Measurements from ENCODE around the gene ATP12A. TPM values are rescaled to one million over a fixed set of nuclear protein-coding genes. Genes with fewer than 3 reads are reported as not detected.
"Not testable (repeated sequence)": the region's sequence is repeated elsewhere in the genome, so short reads cannot be mapped to it uniquely, and the experiment has no call there.

The ATP12A gene
- total RNA-seq, 2 experiments from 2014 or later, result 0.07 to 0.10 TPM

- peaks cover 3% of the 10 kb centered on the region for H3K27me3 Mint-ChIP-seq
- H3K36me3 Mint-ChIP-seq, result no peaks in the 10 kb centered on the region
- H3K4me1 Mint-ChIP-seq (ENCODE audit: low read depth), result no peaks in the 10 kb centered on the region
- ChIA-PET POLR2A (interaction anchor here (0.6 kb wide), 1 partner anchor 46 kb away, joined by 3 read pairs; no protein-coding TSS in a partner anchor), CTCF (no interaction called here)
- H3K27ac Mint-ChIP-seq, result no peak overlapping the region
- H3K4me3 Mint-ChIP-seq, result no peak overlapping the region
- H3K9me3 Mint-ChIP-seq, result no peaks in the 10 kb centered on the region
- intact Hi-C loops (cut with micrococcal nuclease), result no loop called here
- DNase-seq, result no peak
These were observed 38.9 kb downstream of the ATP12A start for GRCh38 chr13:24719139-24719538.

GRCh38 chr13:24723206-24723605, 43.0 kb downstream of the ATP12A start:
- Mint-ChIP-seq H3K4me1 (ENCODE audit: low read depth) (no peaks in the 10 kb centered on the region), H3K36me3 (no peaks in the 10 kb centered on the region), H3K9me3 (no peaks in the 10 kb centered on the region), H3K27ac (no peak overlapping the region), H3K27me3 (peaks cover 4% of the 10 kb centered on the region), H3K4me3 (no peak overlapping the region)
- CTCF ChIA-PET, result interaction anchor here (2.0 kb wide), 1 partner anchor 29 kb away, joined by 23 read pairs; no protein-coding TSS in a partner anchor
- intact Hi-C loops (cut with micrococcal nuclease), result no loop called here
- POLR2A ChIA-PET, result no interaction called here
- no peak for DNase-seq

- ChIA-PET CTCF (interaction anchor here (1.2 to 4.3 kb wide), 3 partner anchors 32 to 119 kb away, joined by 3 to 74 read pairs (median 21); no protein-coding TSS in a partner anchor), POLR2A (no interaction called here)
- Mint-ChIP-seq H3K4me3 (no peak overlapping the region), H3K27me3 (peaks cover 6% of the 10 kb centered on the region), H3K36me3 (no peaks in the 10 kb centered on the region), H3K27ac (no peak overlapping the region), H3K9me3 (no peaks in the 10 kb centered on the region), H3K4me1 (ENCODE audit: low read depth) (no peaks in the 10 kb centered on the region)
- no peak for DNase-seq
- intact Hi-C loops (cut with micrococcal nuclease), result no loop called here
These were observed 44.5 kb downstream of the ATP12A start for GRCh38 chr13:24724714-24725113.

GRCh38 chr13:24725379-24725778, 45.2 kb downstream of the ATP12A start:
- POLR2A ChIA-PET, result interaction anchor here (0.6 kb wide), 1 partner anchor 48 kb away, joined by 3 read pairs; no protein-coding TSS in a partner anchor
- intact Hi-C loops (cut with micrococcal nuclease), result no loop called here
- Mint-ChIP-seq H3K4me1 (ENCODE audit: low read depth) (no peaks in the 10 kb centered on the region), H3K27ac (no peak overlapping the region), H3K36me3 (no peaks in the 10 kb centered on the region), H3K27me3 (peaks cover 6% of the 10 kb centered on the region), H3K9me3 (no peaks in the 10 kb centered on the region), H3K4me3 (no peak overlapping the region)
- DNase-seq, result no peak
- CTCF ChIA-PET, result interaction anchor here (1.2 to 4.3 kb wide), 4 partner anchors 33 to 120 kb away, joined by 3 to 74 read pairs (median 14); no protein-coding TSS in a partner anchor

GRCh38 chr13:24727731-24728601, 47.8 kb downstream of the ATP12A start:
- no peaks in the 10 kb centered on the region for H3K4me1 Mint-ChIP-seq (ENCODE audit: low read depth)
- H3K36me3 Mint-ChIP-seq, result no peaks in the 10 kb centered on the region
- intact Hi-C loops (cut with micrococcal nuclease), result loop anchor here (1.0 to 2.0 kb wide), 6 partner anchors 19 to 147 kb away; no protein-coding TSS in a partner anchor
- peak; percentile 75 for DNase-seq
- ChIA-PET CTCF (interaction anchor here (0.6 to 4.3 kb wide), 28 partner anchors 11 to 474 kb away, joined by 3 to 74 read pairs (median 4); no protein-coding TSS in a partner anchor), POLR2A (interaction anchor here (1.0 kb wide), 1 partner anchor 45 kb away, joined by 5 read pairs; no protein-coding TSS in a partner anchor)
- H3K4me3 Mint-ChIP-seq, result no peak overlapping the region
- peaks cover 6% of the 10 kb centered on the region for H3K9me3 Mint-ChIP-seq
- no peak overlapping the region for H3K27ac Mint-ChIP-seq
- H3K27me3 Mint-ChIP-seq, result peaks cover 6% of the 10 kb centered on the region

GRCh38 chr13:24730873-24731567, 50.8 kb downstream of the ATP12A start:
- H3K9me3 Mint-ChIP-seq; H3K27ac Mint-ChIP-seq; H3K4me1 Mint-ChIP-seq (ENCODE audit: low read depth); DNase-seq; intact Hi-C loops (cut with micrococcal nuclease); H3K36me3 Mint-ChIP-seq; H3K27me3 Mint-ChIP-seq; H3K4me3 Mint-ChIP-seq: not testable (repeated sequence)
- ChIA-PET CTCF (interaction anchor here (0.8 to 2.9 kb wide), 2 partner anchors 28 to 38 kb away, joined by 4 to 32 read pairs; no protein-coding TSS in a partner anchor), POLR2A (interaction anchor here (1.0 kb wide), 1 partner anchor 192 kb away, joined by 3 read pairs; a partner anchor contains a TSS)

- ChIA-PET POLR2A (no interaction called here), CTCF (interaction anchor here (0.6 to 2.3 kb wide), 3 partner anchors 41 to 164 kb away, joined by 3 to 7 read pairs (median 4); no protein-coding TSS in a partner anchor)
- intact Hi-C loops (cut with micrococcal nuclease), result no loop called here
- DNase-seq, result no peak
- Mint-ChIP-seq H3K9me3 (peaks cover 6% of the 10 kb centered on the region), H3K36me3 (no peaks in the 10 kb centered on the region), H3K4me3 (no peak overlapping the region), H3K27ac (no peak overlapping the region), H3K27me3 (peaks cover 2% of the 10 kb centered on the region), H3K4me1 (ENCODE audit: low read depth) (no peaks in the 10 kb centered on the region)
These were observed 54.7 kb downstream of the ATP12A start for GRCh38 chr13:24734950-24735349.

- no peaks in the 10 kb centered on the region for H3K36me3 Mint-ChIP-seq
- H3K4me1 Mint-ChIP-seq (ENCODE audit: low read depth), result no peaks in the 10 kb centered on the region
- intact Hi-C loops (cut with micrococcal nuclease), result no loop called here
- H3K4me3 Mint-ChIP-seq, result no peak overlapping the region
- H3K9me3 Mint-ChIP-seq, result no peaks in the 10 kb centered on the region
- POLR2A ChIA-PET, result no interaction called here
- CTCF ChIA-PET, result interaction anchor here (1.1 kb wide), 1 partner anchor 43 kb away, joined by 3 read pairs; no protein-coding TSS in a partner anchor
- DNase-seq, result no peak
- H3K27me3 Mint-ChIP-seq, result no peaks in the 10 kb centered on the region
- H3K27ac Mint-ChIP-seq, result no peak overlapping the region
These were observed 56.8 kb downstream of the ATP12A start for GRCh38 chr13:24737042-24737441.

- no peak for DNase-seq
- H3K27ac Mint-ChIP-seq, result no peak overlapping the region
- H3K4me3 Mint-ChIP-seq, result no peak overlapping the region
- H3K27me3 Mint-ChIP-seq, result peaks cover 2% of the 10 kb centered on the region
- no peaks in the 10 kb centered on the region for H3K36me3 Mint-ChIP-seq
- no peaks in the 10 kb centered on the region for H3K9me3 Mint-ChIP-seq
- intact Hi-C loops (cut with micrococcal nuclease), result no loop called here
- POLR2A ChIA-PET, result no interaction called here
- CTCF ChIA-PET, result no interaction called here
- H3K4me1 Mint-ChIP-seq (ENCODE audit: low read depth), result no peaks in the 10 kb centered on the region
These were observed 58.2 kb downstream of the ATP12A start for GRCh38 chr13:24738366-24738847.

- intact Hi-C loops (cut with micrococcal nuclease), result loop anchor here (10.0 kb wide), 2 partner anchors 225 to 255 kb away; no protein-coding TSS in a partner anchor
- H3K4me3 Mint-ChIP-seq, result no peak overlapping the region
- CTCF ChIA-PET, result interaction anchor here (0.6 to 1.4 kb wide), 2 partner anchors 10 to 242 kb away, joined by 3 to 4 read pairs; no protein-coding TSS in a partner anchor
These were observed 60.0 kb downstream of the ATP12A start for GRCh38 chr13:24740014-24740890.

GRCh38 chr13:24741016-24741662, 60.9 kb downstream of the ATP12A start:
- Mint-ChIP-seq H3K27ac (no peak overlapping the region), H3K4me3 (no peak overlapping the region), H3K27me3 (peaks cover 19% of the 10 kb centered on the region), H3K4me1 (ENCODE audit: low read depth) (peaks cover 3% of the 10 kb centered on the region), H3K9me3 (no peaks in the 10 kb centered on the region), H3K36me3 (no peaks in the 10 kb centered on the region)
- POLR2A ChIA-PET, result no interaction called here
- CTCF ChIA-PET, result interaction anchor here (1.4 kb wide), 1 partner anchor 9 kb away, joined by 4 read pairs; no protein-coding TSS in a partner anchor
- no peak for DNase-seq
- intact Hi-C loops (cut with micrococcal nuclease), result loop anchor here (10.0 kb wide), 2 partner anchors 224 to 254 kb away; no protein-coding TSS in a partner anchor

More at GRCh38 chr13:24740014-24740890, 60.0 kb downstream of the ATP12A start:
- Mint-ChIP-seq H3K27ac (no peak overlapping the region), H3K27me3 (peaks cover 15% of the 10 kb centered on the region), H3K9me3 (no peaks in the 10 kb centered on the region), H3K4me1 (ENCODE audit: low read depth) (peaks cover under 1% of the 10 kb centered on the region), H3K36me3 (no peaks in the 10 kb centered on the region)
- POLR2A ChIA-PET, result no interaction called here
- no peak for DNase-seq

Data from activated CD4-positive, alpha-beta memory T cell treated with anti-CD3 and anti-CD28 coated beads for 36 hours (primary cell).